Activated CD4-positive, alpha-beta T cell treated with anti-CD3 and anti-CD28 coated beads, Interleukin-2, Interleukin-6, amounts not matched to agents 100 ng/mL and 50 ng/mL, durations not matched to agents 16 hours and 8 hours (primary cell): ENCODE measurements around the gene NUP214.
"Not testable (repeated sequence)": the region's sequence is repeated elsewhere in the genome, so short reads cannot be mapped to it uniquely, and the experiment has no call there.

Experiments
- DNase-seq: peaks from one replicate; pipeline ENCODE4 v3.0.0-alpha.2; 2020

Gene NUP214

GRCh38 chr9:131237931-131238401 is 112.6 kb downstream of the NUP214 start:
- DNase-seq, result peak; percentile 94

GRCh38 chr9:131238402-131239021 is 113.1 kb downstream of the NUP214 start:
- no peak for DNase-seq

- no peak for DNase-seq
Measured at GRCh38 chr9:131239161-131239975, 114.0 kb downstream of the NUP214 start.

- no peak for DNase-seq
Measured at GRCh38 chr9:131240047-131240921, 114.9 kb downstream of the NUP214 start.

GRCh38 chr9:131244331-131244730 is 118.9 kb downstream of the NUP214 start:
- DNase-seq, result not testable (repeated sequence)

GRCh38 chr9:131246618-131247017 is 121.2 kb downstream of the NUP214 start:
- no peak for DNase-seq

GRCh38 chr9:131252120-131252519 is 126.7 kb downstream of the NUP214 start:
- no peak for DNase-seq

- DNase-seq, result no peak
Measured at GRCh38 chr9:131253891-131254491, 128.6 kb downstream of the NUP214 start.

- DNase-seq, result no peak
Measured at GRCh38 chr9:131254626-131255025, 129.2 kb downstream of the NUP214 start.

GRCh38 chr9:131255676-131256197 is 130.4 kb downstream of the NUP214 start:
- DNase-seq, result no peak

- no peak for DNase-seq
Measured at GRCh38 chr9:131257266-131258025, 132.1 kb downstream of the NUP214 start.

- DNase-seq, result no peak
Measured at GRCh38 chr9:131258186-131258585, 132.8 kb downstream of the NUP214 start.

- DNase-seq, result no peak
Measured at GRCh38 chr9:131258698-131259431, 133.5 kb downstream of the NUP214 start.

- no peak for DNase-seq
Measured at GRCh38 chr9:131259432-131259898, 134.1 kb downstream of the NUP214 start.

- no peak for DNase-seq
Measured at GRCh38 chr9:131259916-131260597, 134.7 kb downstream of the NUP214 start.

GRCh38 chr9:131260751-131261452 is 135.5 kb downstream of the NUP214 start:
- DNase-seq, result no peak

- no peak for DNase-seq
Measured at GRCh38 chr9:131262327-131263032, 137.1 kb downstream of the NUP214 start.

GRCh38 chr9:131263033-131263343 is 137.6 kb downstream of the NUP214 start:
- not testable (repeated sequence) for DNase-seq

GRCh38 chr9:131263701-131264100 is 138.3 kb downstream of the NUP214 start:
- DNase-seq, result no peak
